A549 (cell line): ENCODE results near the gene CANT1.

Experiments
- BHLHE40 ChIP-seq: IDR thresholded peaks from 2 replicates; pipeline ENCODE4 v1.6.1; 2012; ENCODE audit warnings: low read depth, low read length, inconsistent platforms
- CEBPB ChIP-seq, 2 experiments: fragments of >200 bp in 1 of 2; sonication (Bioruptor Twin) in 1 of 2; formaldehyde crosslinking in 1 of 2; IDR thresholded peaks; 2 replicates each; pipeline ENCODE4 v1.6.1; 2012 to 2016
- CTCF ChIP-seq: fragments of >200 bp; sonication (Bioruptor Twin); formaldehyde crosslinking; IDR thresholded peaks from 3 replicates; pipeline ENCODE4 v1.5.1; 2016
- EHMT2 ChIP-seq: fragments of 200-600 bp; sonication (generic); IDR thresholded peaks from 2 replicates; pipeline ENCODE4 v1.6.1; 2016; ENCODE audit warnings: antibody characterized with exemption, low read depth, mild to moderate bottlenecking, moderate library complexity
- HMGXB4 ChIP-seq: fragments of 250-450 bp; sonication (Bioruptor Pico); IDR thresholded peaks from 2 replicates; pipeline ENCODE4 v1.5.0; 2021; ENCODE audit warnings: mild to moderate bottlenecking, moderate library complexity, borderline replicate concordance
- KDM1A ChIP-seq: fragments of 200-600 bp; sonication (generic); IDR thresholded peaks from 2 replicates; pipeline ENCODE4 v1.6.1; 2016; ENCODE audit warnings: low read depth, mild to moderate bottlenecking
- NFE2L2 ChIP-seq: fragments of 150-350 bp; conservative IDR thresholded peaks from 2 replicates; pipeline ENCODE4 v1.6.1; 2014; ENCODE audit warnings: low read length
- POLR2A ChIP-seq: IDR thresholded peaks from 2 replicates; pipeline ENCODE4 v1.6.1; 2012; ENCODE audit warnings: mild to moderate bottlenecking, low read length
- POLR2AphosphoS2 ChIP-seq: conservative IDR thresholded peaks from 2 replicates; pipeline ENCODE4 v1.6.1; 2012; ENCODE audit warnings: low read length, improper control_type of control experiment, inconsistent platforms
- TP53 ChIP-seq: fragments of 250-450 bp; sonication (Bioruptor Pico); IDR thresholded peaks from 2 replicates; pipeline ENCODE4 v1.5.0; 2021; ENCODE audit warnings: mild to moderate bottlenecking, moderate library complexity

DNA sequence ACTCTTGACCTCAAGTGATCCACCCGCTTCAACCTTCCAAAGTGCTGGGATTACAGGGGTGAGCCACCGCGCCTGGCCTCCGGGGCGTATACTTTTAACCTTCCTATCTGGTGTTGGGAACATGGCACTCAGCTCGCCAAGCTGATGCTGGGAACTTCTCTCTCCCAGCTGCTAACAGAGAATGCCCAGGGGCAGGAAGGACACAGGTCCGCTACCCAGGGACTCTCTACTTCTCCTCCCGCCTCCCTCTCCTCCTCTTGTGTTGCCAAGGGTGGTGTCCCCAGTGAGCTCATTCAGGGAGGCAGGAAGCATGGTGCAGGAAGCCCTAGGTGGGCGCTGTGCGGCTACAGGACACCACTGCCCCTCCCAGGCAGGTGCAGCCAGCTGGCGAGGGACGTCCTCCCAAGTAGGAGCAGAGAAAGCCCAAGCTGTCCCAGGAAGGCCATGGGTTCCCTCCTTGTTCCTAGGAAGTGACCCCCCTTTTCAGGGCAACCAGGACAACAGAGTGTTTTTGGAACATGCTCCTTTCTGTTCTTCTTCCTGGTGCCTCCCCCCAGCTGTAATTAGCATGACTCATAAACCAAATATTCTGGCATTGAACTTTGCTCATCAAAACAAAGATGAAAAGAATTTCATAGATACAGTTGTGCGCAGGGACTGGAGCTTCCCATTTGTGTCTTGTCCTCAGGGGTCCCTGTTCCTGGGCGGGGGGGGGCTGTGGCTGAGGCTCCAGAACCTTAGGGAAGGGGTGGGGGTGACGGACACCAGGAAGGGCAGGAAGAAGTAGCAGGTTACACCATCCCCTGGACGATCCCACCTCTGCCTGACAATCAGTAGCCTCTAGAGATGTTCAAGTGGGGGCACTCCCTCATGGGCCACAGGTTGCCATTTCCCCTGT, 17.1 kb upstream of the CANT1 start:
- TF ChIP-seq CTCF (no peak), TP53 (CRISPR knock-in tag) (no peak), POLR2A (no peak), POLR2AphosphoS2 (no peak), KDM1A (no peak), HMGXB4 (CRISPR knock-in tag) (no peak), CEBPB (IDR thresholded peaks at IDR 0.05) (no peak), BHLHE40 (no peak), EHMT2 (no peak), NFE2L2 (no peak)
